NB4 (cell line): Measurements from ENCODE around the gene SULT2A1.

Experiments
- CTCF ChIP-seq: IDR thresholded peaks from one replicate; pipeline ENCODE4 v1.5.1; 2012; ENCODE audit warnings: low read depth, low read length
- MAX ChIP-seq: IDR thresholded peaks from 2 replicates; pipeline ENCODE4 v1.6.1; 2011; ENCODE audit warnings: low read depth, low read length
- MYC ChIP-seq: IDR thresholded peaks from 2 replicates; pipeline ENCODE4 v1.6.1; 2011; ENCODE audit warnings: low read depth, low read length
- POLR2A ChIP-seq: IDR thresholded peaks from 2 replicates; pipeline ENCODE4 v1.6.1; 2011; ENCODE audit warnings: mild to moderate bottlenecking; ENCODE audit not compliant: insufficient read length; ENCODE audit errors: extremely low read depth

- TF ChIP-seq CTCF: no peak
- no peak for TF ChIP-seq POLR2A
- no peak for TF ChIP-seq MYC
- TF ChIP-seq MAX: no peak
These were observed 43.2 kb downstream of the SULT2A1 start for GRCh38 chr19:47842941-47843340.
